ENCODE measurements around the gene ADAMTS2.

The ADAMTS2 gene

GRCh38 chr5:179275381-179275878, 69.8 kb downstream of the ADAMTS2 start:
- DNase-seq, result no peak

- DNase-seq, result no peak
Observed at GRCh38 chr5:179274321-179275315, 70.6 kb downstream of the ADAMTS2 start.

DNA sequence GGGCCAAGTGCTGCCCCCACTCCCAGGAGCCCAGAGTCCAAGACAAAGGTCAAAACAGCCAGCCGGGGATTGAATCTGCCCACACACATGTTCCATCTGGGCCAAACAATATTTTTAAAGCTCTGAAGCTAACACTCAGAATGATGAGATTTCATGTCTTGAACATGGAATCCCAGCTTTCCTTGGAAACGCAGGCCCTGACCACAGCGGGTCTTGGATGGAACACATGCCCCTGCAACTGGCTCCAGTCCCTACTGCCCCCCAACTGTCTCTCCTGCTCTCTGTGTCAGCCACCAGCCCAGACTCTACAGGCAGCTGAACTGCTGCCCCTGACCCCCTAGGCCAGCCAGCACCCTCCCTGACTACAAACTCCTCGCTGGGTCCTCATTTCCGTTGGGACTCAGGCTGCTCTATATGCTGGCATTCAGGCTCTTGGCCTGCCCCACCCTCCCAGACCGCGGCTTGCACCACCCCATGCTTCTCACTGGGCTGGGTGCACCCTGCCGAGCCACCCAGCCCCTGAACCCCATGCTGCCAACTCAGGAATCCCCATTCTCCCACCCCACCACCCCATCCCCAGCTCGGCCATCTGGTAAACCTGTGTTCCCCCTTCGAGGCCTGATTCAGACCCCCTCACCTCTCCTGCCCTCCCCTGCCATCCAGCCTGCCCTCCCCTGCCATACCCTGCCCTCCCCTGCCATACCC, 71.7 kb downstream of the ADAMTS2 start:
- no peak for DNase-seq

DNA sequence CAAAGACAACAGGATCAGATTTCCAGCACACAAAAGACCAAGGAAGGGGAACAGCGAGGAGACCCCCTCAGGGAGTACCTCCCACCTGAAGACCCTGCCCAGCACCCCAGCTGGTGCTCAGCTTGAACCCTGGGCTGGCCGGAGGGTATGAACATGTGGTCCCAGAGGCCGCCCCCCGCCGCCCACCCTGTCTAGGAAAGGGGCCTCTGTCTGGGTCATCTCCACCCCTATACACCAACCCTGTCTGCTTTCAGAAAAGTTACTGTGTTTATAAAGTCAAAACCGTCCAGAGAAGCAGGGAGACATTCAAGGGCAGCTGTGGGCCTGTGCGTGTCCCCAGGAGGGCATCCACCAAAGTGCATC, 72.2 kb downstream of the ADAMTS2 start:
- no peak for DNase-seq

DNA sequence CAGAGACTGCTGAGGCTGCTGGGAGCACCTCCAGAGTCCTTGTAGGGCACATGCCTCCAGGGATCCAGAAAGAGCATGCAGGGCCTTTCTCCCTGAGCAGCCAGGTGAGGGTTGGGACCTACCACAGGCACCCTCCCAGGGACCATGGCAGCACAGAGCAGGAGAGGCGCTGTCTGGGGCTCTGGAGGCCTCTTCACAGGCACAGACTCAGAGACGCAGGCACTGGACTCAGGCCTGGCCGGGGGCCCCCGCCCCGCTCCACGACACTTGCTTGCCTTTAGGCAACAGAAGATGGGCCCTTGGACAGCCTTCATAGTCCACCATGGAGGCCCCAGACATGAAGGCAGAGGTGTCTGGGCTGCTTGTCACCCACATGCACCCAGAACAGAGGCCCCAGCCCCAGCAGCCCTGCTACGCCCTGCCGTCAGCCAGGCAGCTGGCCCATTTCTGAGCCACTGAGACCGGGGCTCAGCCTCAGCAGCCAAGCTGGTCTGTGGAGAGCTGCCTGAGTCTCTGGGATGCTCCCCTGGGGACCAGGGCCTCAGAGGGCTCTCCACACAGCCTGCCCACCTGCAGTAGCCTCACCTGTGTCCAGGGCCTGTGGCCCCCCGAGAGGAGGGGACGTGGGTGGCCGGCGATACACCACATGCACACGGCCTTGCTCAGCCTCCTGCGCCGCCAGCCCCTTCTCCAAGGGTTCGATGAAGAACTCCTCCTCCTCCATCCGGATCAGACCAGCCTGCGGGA, 72.8 kb downstream of the ADAMTS2 start:
- DNase-seq, result no peak

DNA sequence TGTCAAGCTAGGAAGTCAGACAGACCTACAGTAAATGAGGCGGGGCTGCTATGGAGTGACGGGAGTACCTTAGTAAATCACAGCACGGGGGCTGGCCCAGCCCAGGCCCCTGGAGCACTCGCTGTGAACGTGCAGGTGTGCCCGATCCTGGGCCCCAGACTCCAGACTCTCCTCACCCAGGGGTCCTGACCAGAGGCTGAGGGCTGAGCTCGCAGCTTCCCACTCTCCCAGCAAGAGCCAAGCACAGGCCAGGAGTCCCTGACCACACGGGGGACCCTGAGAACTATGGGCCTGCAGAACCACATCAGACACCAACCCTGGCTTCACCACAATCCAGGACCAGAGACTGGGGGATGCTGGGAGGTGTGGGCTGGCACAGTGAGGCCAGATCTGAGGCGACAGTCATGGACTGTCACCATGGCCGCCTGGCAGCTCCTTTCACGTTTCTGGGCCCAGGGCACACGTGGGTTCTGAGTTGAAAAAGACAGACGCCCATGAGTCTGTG, 73.4 kb downstream of the ADAMTS2 start:
- no peak for DNase-seq

GRCh38 chr5:179271428-179271734, 73.9 kb downstream of the ADAMTS2 start:
- DNase-seq, result no peak

DNA sequence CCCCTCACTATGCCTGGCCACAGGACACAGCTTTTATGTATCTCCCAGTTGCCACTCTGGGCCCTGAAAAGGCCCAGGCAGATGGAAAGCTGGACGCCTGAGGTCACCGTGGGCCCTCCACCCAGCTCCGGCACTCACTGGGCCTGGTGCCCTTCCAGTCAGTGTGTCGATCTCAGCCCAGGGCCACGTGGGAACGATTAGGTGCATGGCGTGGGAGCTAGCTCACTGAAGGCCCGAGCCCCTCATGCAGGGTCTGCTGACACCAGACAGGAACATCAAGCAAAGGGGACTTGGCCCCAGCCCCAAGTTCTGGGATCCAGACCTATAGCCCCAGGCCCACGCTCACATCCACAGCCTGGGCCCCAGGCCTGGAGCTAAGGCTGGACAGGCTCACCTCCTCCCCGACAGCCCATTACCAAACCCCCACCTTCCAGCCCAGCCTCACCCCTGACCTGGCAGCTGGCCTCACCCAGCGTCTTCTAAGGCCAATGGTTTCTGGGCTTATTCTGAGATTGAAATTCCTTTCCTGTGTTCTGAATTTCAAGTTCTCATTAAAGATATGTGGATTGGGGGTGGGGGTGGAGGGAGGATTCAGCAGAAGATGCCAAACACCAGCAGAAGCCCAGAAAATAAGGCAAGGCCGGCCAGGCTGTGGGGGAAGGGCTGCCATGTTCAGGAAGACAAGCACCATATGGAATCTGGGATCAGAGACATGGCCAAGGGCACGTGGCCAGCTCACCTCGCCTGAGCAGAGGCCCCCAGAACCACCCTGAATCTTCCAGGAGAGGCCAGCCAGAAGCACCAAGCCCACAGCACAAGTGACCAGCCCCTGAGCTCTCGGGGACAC, 74.5 kb downstream of the ADAMTS2 start:
- no peak for DNase-seq

GRCh38 chr5:179269781-179270543, 75.3 kb downstream of the ADAMTS2 start:
- no peak for DNase-seq

DNA sequence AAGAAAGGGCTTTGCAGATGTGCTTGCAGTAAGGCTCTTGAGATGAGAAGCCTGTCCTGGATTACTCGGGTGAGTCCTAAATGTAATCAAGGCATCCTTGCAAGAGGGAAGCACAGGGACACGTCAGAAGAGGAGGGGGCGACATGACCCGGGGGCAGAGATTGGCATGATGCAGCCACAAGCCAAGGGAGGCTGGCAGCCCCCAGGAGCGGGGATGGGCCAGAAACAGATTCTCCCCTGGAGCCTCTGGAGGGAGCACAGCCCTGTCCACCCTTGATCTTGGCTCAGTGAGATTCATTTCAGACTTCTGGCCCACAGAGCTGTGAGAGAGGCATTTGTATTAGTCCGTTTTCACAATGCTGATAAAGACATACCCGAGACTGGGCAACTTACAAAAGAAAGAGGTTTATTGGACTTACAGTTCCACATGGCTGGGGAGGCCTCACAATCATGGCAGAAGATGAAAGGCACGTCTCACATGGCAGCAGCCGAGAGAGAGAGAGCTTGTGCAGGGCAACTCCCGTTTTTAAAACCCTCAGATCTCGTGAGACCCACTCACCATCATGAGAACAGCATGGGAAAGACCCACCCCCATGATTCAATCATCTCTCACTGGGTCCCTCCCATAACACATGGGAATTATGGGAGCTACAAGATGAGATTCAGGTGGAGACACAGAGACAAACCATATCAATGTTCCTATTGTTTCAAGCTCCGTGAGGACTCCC, 76.1 kb downstream of the ADAMTS2 start:
- DNase-seq, result no peak

DNA sequence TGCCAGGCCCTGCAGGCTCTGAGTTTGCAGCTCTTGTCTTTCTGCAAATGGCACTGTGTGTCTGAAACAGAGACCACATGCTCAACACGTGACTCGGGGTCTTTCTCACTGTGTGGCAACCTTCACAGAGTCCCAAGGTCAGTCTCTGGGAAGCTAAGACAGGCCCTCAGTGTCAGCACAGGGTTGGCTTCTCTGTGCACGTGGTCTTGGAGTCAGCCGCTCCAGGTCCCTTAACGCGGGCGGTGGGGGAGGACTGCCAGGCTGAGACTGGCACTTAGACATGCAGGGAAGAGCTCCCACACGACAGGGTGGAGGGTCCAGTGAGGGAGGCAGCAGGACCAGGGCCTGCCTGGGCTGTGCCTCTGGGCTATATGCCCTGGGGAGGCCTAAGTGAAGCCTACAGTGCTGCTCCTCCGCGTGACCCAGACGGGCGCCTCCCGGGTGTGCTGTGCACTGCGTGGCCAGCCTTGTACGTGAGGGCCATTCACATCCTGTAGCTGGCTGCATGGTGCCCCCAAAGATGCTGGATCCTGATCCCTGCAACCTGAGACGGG, 76.8 kb downstream of the ADAMTS2 start:
- no peak for DNase-seq

- DNase-seq, result no peak
Observed at GRCh38 chr5:179267671-179268083, 77.6 kb downstream of the ADAMTS2 start.

DNA sequence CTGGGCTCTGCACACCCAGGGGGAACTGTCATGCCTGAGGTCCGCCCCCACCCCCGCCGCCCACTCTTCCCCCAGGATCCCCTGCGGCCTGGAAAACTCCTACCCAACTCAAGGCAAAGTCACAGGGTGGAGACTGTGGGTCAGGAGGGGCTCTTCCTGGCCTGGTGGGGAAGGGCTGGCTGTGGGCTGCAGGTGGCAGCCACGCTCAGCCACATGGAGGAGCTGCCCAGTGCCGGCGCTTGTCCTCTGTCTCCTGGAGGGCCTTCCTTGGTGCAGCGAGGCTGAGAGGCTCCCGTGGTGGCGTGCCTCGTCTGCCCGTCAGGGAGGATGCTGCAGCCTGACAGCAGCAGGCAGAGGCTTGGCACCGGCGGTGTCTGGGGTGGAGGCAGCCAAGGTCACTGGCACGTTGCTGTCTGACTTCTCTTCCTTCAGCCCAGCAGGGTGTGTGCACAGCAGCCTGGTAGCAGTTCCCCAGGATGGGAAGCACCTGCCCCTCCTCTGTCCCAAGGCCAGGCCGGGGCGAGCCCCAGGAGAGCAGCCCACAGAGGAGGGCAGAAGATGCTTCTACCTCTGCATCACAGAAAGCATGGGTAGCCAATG, 78.1 kb downstream of the ADAMTS2 start:
- no peak for DNase-seq

GRCh38 chr5:179266291-179267070, 78.8 kb downstream of the ADAMTS2 start:
- no peak for DNase-seq

GRCh38 chr5:179265514-179266290, 79.6 kb downstream of the ADAMTS2 start:
- DNase-seq, result peak; percentile 24

DNA sequence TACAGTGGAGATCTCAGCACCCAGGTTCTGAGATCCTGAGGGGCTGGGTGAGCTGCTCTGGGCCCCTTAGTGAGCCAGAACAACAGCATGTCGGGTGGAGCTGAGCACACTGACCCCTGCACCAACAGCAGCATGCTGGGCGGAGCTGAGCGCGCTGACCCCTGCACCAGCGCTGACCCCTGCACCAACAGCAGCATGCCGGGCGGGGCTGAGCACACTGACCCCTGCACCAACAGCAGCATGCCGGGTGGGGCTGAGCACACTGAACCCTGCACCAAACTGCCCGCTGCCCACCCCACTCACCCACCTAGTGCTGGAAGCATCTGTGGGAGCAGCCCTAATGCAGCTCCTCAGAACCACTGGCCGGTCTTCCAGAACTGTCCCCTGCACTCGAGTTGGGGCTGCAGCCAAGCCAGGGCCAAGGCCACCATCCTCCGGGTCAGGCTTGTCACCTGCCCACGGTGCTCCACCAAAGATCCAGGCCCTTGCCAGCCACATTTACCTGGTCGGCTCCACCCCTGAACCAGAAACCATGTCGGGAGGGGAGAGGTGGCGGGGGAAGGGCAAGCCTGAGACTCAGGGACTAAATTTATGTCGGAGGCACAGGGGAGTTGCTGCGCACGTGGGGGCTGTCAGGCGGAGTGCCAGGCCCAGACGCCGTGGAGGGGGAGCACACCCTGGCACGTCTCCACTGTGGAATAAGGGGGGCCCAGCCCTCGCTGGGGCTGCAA, 80.3 kb downstream of the ADAMTS2 start:
- DNase-seq, result peak; percentile 2

GRCh38 chr5:179264053-179264782, 81.0 kb downstream of the ADAMTS2 start:
- no peak for DNase-seq

All from DMS79 treated with DMSO at 0.1 percent for 48 hours (cell line).